GM19025 (cell line): Measurements from ENCODE around the gene IFI30.
A peak's percentile ranks its signal among the peaks of the same experiment; 100 is the strongest.
"Not testable (repeated sequence)": the region's sequence is repeated elsewhere in the genome, so short reads cannot be mapped to it uniquely, and the experiment has no call there.

ENCODE experiments used
- ATAC-seq: cut with Tn5 transposase; IDR thresholded peaks from one replicate; pipeline ENCODE4 v1.9.1; 2021; ENCODE audit warnings: mild to moderate bottlenecking, low read depth, moderate library complexity; ENCODE audit not compliant: unreplicated experiment

The IFI30 gene

GRCh38 chr19:18152442-18152816 lies 21.2 kb upstream of the IFI30 start:
- peak; percentile 48 for ATAC-seq

DNA sequence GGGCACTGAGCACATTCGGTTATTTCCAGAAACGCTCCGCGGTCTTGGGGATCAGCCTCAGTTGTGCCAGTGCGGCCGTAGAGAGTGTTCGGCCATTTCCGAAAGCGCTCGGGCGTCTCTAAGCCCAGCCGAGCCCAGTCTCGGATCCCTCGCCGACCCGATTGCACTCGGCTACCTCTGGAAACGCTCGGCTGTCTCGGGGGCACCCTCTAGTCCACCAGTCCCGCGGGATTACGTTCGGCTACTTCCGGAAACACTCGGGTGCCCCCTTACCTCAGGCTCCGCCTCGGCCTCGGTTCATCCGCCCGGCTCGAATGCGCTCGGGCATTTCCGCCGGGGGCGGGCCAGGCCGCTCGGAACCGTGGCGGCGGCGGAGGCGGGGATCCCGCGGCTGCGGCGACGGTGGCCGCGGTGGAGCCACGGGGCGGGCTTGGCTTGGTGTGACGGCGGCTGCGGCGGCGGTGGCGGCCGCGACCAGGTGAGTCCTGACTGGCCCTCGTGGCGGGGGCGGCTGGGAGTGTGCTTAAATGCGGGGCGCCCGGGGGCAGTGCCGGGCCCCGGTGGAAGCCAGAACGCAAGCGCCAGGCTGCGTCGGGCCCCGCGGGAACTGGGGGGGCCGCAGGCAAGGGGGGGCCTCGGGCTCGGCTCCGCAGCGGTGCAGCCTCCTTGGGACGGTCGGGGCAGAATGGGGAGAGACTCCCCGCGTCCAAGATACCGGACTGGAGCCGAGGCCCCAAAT lies 20.6 kb upstream of the IFI30 start, which contains the start of gene PIK3R2:
Gene PIK3R2 (plus strand): TSS at position 347 of the 739 bp plus-strand sequence. CDS start 2,717 bp downstream, outside the sequence.
- ATAC-seq = peak; percentile 68

DNA sequence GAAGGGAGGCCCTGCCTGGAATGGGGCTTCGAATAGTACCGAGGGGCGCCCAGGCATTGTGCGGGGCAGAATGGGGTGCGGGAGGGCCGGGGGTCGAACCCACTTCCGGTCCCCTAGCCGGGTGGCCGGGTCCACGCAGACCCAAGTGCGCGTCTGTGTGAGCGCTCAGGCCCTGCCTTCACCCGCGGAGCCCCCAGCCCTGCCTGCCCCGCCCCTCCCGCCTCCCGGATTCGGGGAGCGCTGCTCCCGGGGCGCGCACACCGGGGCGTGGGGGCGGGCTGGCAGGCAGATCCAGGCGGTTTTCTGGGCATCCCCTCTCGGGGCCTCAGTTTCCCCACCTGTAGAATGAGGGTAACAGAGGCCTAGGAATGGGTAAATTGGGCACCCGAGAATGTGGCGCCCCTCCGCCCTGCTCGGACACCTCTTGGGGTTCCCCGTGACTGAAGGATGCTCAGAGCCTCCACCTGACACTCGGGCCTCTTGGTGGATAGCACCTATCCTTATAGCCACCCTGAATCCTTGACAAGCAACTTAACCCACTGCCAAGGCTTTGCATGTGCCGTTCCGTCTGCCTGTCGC lies 20.0 kb upstream of the IFI30 start:
- peak; percentile 1 for ATAC-seq

GRCh38 chr19:18155095-18156087 lies 18.2 kb upstream of the IFI30 start:
- ATAC-seq = no peak

DNA sequence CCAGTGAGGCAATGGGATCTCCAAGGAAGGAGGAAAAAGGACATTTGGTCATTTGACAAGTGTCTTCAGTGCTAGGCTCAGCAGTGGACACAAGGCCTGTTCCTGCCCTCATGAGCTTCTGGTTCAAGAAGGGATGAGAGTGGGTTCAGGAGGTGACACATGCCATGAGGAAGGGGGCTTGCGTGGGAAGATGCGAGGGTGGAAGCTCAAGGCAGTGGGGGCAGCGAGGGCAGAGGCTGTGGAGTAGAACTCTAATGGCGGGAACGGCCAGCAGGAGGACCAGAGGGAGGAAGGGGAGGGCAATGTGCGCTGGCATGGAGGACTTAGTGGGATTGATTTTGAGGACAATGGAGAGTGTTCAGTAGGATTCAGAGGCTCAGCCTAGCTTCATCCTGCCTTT lies 17.3 kb upstream of the IFI30 start:
- no peak for ATAC-seq

- ATAC-seq = no peak
These were observed 16.7 kb upstream of the IFI30 start for GRCh38 chr19:18156841-18157464.

GRCh38 chr19:18157465-18158063 lies 16.0 kb upstream of the IFI30 start:
- no peak for ATAC-seq

- no peak for ATAC-seq
These were observed 15.1 kb upstream of the IFI30 start for GRCh38 chr19:18158467-18158866.

- ATAC-seq = not testable (repeated sequence)
These were observed 14.5 kb upstream of the IFI30 start for GRCh38 chr19:18159059-18159616.

- ATAC-seq = no peak
These were observed 13.8 kb upstream of the IFI30 start for GRCh38 chr19:18159810-18160209.

GRCh38 chr19:18160493-18160970 lies 13.1 kb upstream of the IFI30 start:
- ATAC-seq = no peak

DNA sequence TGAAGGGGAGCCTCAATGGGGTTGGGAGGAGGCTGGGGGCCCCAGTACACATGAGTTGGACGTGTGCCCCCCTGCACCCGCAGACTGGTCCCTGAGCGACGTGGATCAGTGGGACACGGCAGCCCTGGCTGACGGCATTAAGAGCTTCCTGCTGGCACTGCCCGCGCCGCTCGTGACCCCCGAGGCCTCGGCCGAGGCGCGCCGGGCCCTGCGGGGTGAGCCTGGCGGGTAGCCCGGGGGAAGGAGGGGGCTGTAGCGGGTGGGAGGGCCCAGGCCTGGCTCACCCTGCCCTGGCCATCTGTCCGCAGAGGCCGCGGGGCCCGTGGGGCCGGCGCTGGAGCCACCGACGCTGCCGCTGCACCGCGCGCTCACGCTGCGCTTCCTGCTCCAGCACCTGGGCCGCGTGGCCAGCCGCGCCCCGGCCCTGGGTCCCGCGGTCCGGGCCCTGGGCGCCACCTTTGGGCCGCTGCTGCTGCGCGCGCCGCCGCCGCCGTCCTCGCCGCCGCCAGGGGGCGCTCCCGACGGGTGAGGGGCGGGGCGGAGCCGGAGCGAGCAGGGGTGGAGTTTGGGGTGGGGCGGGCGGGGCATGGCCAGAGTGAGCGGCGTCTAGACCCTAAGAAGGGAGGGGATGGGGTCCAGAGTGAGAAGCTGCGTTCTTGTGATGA lies 12.5 kb upstream of the IFI30 start:
- no peak for ATAC-seq

- ATAC-seq = no peak
These were observed 12.0 kb upstream of the IFI30 start for GRCh38 chr19:18161636-18162002.

GRCh38 chr19:18164072-18164471 lies 9.5 kb upstream of the IFI30 start:
- no peak for ATAC-seq

DNA sequence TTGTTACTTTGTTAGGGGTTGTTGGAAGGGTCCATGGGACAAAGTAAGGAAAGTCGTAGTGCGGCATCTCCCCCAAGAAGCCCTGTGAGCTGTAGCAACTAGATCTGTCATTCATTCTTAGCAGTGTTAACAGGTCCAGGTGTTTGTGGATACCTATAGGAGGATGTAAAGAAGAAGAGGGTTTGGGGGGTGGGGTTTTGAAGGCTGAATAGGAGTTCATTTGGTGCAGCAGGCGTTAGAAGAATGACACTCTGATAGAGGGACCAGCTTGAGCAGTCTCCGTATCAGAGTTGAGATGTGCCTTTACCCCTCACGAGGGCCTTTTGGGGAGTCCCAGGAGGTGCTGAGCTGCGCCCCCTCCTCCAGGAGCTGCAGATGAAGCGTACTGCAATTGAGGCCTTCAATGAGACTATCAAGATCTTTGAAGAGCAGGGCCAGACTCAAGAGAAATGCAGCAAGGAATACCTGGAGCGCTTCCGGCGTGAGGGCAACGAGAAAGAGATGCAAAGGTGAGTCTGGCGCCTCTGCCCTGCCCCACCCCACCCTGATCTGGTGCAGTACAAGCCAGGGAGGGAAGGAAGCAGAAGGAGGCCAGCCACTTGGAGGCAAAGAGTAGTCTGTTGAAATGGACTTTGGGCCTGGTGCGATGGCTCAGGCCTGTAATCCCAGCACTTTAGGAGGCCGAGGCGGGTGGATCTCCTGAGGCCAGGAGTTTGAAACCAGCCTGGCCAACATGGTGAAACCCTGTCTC lies 7.6 kb upstream of the IFI30 start:
- no peak for ATAC-seq

DNA sequence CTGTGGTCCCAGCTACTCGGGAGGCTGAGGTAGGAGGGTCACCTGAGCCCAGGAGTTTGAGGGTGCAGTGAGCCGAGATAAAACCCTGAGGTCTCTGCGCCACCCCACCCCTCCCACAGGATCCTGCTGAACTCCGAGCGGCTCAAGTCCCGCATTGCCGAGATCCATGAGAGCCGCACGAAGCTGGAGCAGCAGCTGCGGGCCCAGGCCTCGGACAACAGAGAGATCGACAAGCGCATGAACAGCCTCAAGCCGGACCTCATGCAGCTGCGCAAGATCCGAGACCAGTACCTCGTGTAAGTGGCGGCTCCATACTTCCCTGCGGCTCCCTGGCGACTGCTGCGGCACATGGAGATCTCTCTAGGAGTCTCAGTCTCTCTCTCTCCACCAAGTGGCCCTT lies 6.6 kb upstream of the IFI30 start:
- ATAC-seq = no peak

- ATAC-seq = no peak
These were observed 5.5 kb upstream of the IFI30 start for GRCh38 chr19:18167975-18168645.
